Calu3 (cell line): Measurements from ENCODE around the gene MAP3K8. TPM values are rescaled to one million over a fixed set of nuclear protein-coding genes. Genes with fewer than 3 reads are reported as not detected.

Source experiments
- BruUV-seq: library from RNA; stranded (reverse); fragments of 400-500 nt; replicated peaks from 2 replicates; lab custom pipeline; 2021; lab: Mats Ljungman, UMichigan
- CTCF ChIA-PET: fragments of 300-600 bp; sonication (Branson Sonifier 250); formaldehyde crosslinking; loops from one replicate; lab custom pipeline; 2022; ENCODE audit warnings: antibody characterized with exemption; lab: Charles Lee
- DNase-seq: peaks from one replicate; pipeline ENCODE4 v3.0.0; 2022
- H3K27ac Mint-ChIP-seq: one replicate; pipeline ENCODE4 v1.8.0; 2022; ENCODE audit warnings: mixed read lengths; ENCODE audit not compliant: unreplicated experiment
- H3K27me3 Mint-ChIP-seq: one replicate; pipeline ENCODE4 v1.8.0; 2022; ENCODE audit warnings: mixed read lengths; ENCODE audit not compliant: unreplicated experiment
- H3K36me3 Mint-ChIP-seq: one replicate; pipeline ENCODE4 v1.8.0; 2022; ENCODE audit warnings: mild to moderate bottlenecking, moderate library complexity, mixed read lengths; ENCODE audit not compliant: insufficient read depth, unreplicated experiment
- H3K4me1 Mint-ChIP-seq: one replicate; pipeline ENCODE4 v1.8.0; 2022; ENCODE audit warnings: mild to moderate bottlenecking, low read depth, mixed read lengths; ENCODE audit not compliant: unreplicated experiment
- H3K4me3 Mint-ChIP-seq: one replicate; pipeline ENCODE4 v1.8.0; 2022; ENCODE audit warnings: mild to moderate bottlenecking, low read depth, moderate library complexity, mixed read lengths; ENCODE audit not compliant: unreplicated experiment
- H3K9me3 Mint-ChIP-seq: one replicate; pipeline ENCODE4 v1.8.0; 2022; ENCODE audit warnings: low read depth, mixed read lengths; ENCODE audit not compliant: unreplicated experiment
- CTCF ChIP-seq: fragments of 200-600 bp; IDR thresholded peaks from one replicate; pipeline ENCODE4 v1.8.0; 2022; ENCODE audit warnings: antibody characterized with exemption; ENCODE audit not compliant: unreplicated experiment
- intact Hi-C: fragments of 100-400 bp; cut with micrococcal nuclease; formaldehyde crosslinking; loops from one replicate; pipeline ENCODE4 v1.10.0; 2022; ENCODE audit not compliant: unreplicated experiment
- total RNA-seq: library from RNA; stranded (reverse); gene quantifications from 2 replicates; pipeline ENCODE4 v1.2.3, GENCODE V29; 2022

MAP3K8 gene
- total RNA-seq, 1 experiment from 2014 or later: 20.6 TPM

- TF ChIP-seq CTCF: no peak
- DNase-seq: no peak
- H3K4me3 Mint-ChIP-seq: no peak overlapping the region
- H3K27ac Mint-ChIP-seq: no peak overlapping the region
- intact Hi-C loops: no loop called here
- H3K4me1 Mint-ChIP-seq: peaks cover 38% of the 10 kb centered on the region
- CTCF ChIA-PET: no interaction called here
- no peaks in the 10 kb centered on the region for H3K9me3 Mint-ChIP-seq
- BruUV-seq: no TSS peak
- H3K27me3 Mint-ChIP-seq: peaks cover 7% of the 10 kb centered on the region
- no peaks in the 10 kb centered on the region for H3K36me3 Mint-ChIP-seq
Measured at GRCh38 chr10:30494558-30494957, 60.6 kb downstream of the MAP3K8 start.

GRCh38 chr10:30495687-30496086 lies 61.7 kb downstream of the MAP3K8 start:
- TF ChIP-seq CTCF: no peak
- H3K27me3 Mint-ChIP-seq: peaks cover 18% of the 10 kb centered on the region
- no peaks in the 10 kb centered on the region for H3K36me3 Mint-ChIP-seq
- peaks cover 37% of the 10 kb centered on the region for H3K4me1 Mint-ChIP-seq
- no peak for DNase-seq
- CTCF ChIA-PET: interaction anchor here (0.7 kb wide), 1 partner anchor 436 kb away, joined by 3 read pairs; the partner anchor contains the start of gene JCAD
- no peaks in the 10 kb centered on the region for H3K9me3 Mint-ChIP-seq
- no peak overlapping the region for H3K27ac Mint-ChIP-seq
- H3K4me3 Mint-ChIP-seq: no peak overlapping the region
- intact Hi-C loops: no loop called here
- BruUV-seq: no TSS peak

GRCh38 chr10:30499816-30500215 lies 65.8 kb downstream of the MAP3K8 start:
- DNase-seq: no peak
- intact Hi-C loops: no loop called here
- H3K4me1 Mint-ChIP-seq: peaks cover 18% of the 10 kb centered on the region
- TF ChIP-seq CTCF: no peak
- no peak overlapping the region for H3K27ac Mint-ChIP-seq
- H3K9me3 Mint-ChIP-seq: no peaks in the 10 kb centered on the region
- CTCF ChIA-PET: no interaction called here
- no TSS peak for BruUV-seq
- H3K4me3 Mint-ChIP-seq: no peak overlapping the region
- H3K27me3 Mint-ChIP-seq: peaks cover 36% of the 10 kb centered on the region
- no peaks in the 10 kb centered on the region for H3K36me3 Mint-ChIP-seq

- no peak for TF ChIP-seq CTCF
- H3K36me3 Mint-ChIP-seq: no peaks in the 10 kb centered on the region
- peaks cover 14% of the 10 kb centered on the region for H3K4me1 Mint-ChIP-seq
- no peak for DNase-seq
- H3K27ac Mint-ChIP-seq: no peak overlapping the region
- H3K9me3 Mint-ChIP-seq: no peaks in the 10 kb centered on the region
- H3K4me3 Mint-ChIP-seq: no peak overlapping the region
- BruUV-seq: no TSS peak
- intact Hi-C loops: no loop called here
- CTCF ChIA-PET: interaction anchor here (0.7 kb wide), 1 partner anchor 70 kb away, joined by 5 read pairs; no protein-coding TSS in a partner anchor
- peaks cover 36% of the 10 kb centered on the region for H3K27me3 Mint-ChIP-seq
Measured at GRCh38 chr10:30500534-30500933, 66.5 kb downstream of the MAP3K8 start.
